ENCODE measurements around the gene ZNF792. TPM values are rescaled to one million over a fixed set of nuclear protein-coding genes. Genes with fewer than 3 reads are reported as not detected.
"Not testable (repeated sequence)": the region's sequence is repeated elsewhere in the genome, so short reads cannot be mapped to it uniquely, and the experiment has no call there.

ZNF792 gene
- total and polyA plus RNA-seq, 7 experiments from 2014 or later = 11.0 to 33.9 (median 18.3) TPM

DNA sequence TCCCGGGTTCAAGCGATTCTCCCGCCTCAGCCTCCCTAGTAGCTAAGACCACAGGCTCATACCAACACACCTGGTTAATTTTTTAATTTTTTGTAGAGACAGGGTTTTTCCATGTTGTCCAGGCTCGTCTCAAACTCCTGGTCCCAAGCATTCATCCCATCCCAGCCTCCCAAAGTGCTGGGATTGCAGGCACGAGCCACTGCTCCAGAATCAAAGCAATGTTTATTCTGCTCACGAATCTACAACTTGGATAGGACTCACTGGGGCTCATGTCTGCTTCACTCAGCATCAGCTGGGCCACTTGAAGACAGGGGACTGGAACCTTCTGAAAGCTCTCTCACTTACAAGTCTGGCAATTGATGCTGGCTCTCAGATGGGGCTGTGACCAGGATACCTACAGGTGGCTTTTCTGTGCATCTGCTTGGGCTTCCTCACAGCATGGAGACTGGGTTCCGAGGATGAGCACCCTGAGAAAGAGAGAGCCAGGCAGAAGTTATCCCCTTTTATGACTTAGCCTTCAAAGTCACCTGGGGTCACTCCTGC lies 8.2 kb upstream of the ZNF792 start:
- intact Hi-C loops (cut with micrococcal nuclease) = loop anchor here (2.0 to 5.0 kb wide), 5 partner anchors 31 to 240 kb away; partner anchors contain the start of gene ZNF181 (in 1 of the 2)
- peaks cover 8 to 9% of the 10 kb centered on the region in 2 donors for H3K4me1 ChIP-seq (ENCODE audit: control insufficient read depth in 2 of 2, insufficient read depth in 2 of 2, low read length in 2 of 2)
- no peak for DNase-seq
- peaks cover 0 to 10% (median 0%) of the 10 kb centered on the region in 5 donors for H3K27me3 Mint-ChIP-seq
- POLR2A ChIA-PET = interaction anchor here (0.7 to 13.6 kb wide), 11 partner anchors 9 to 169 kb away, joined by 3 to 134 read pairs (median 4); partner anchors contain the start of gene GRAMD1A
- peaks cover 0 to 16% (median 0%) of the 10 kb centered on the region in 3 experiments for H3K9me3 ChIP-seq (ENCODE audit: control insufficient read depth in 2 of 3, low read length in 3 of 3)
- ATAC-seq = no peak
- no peak overlapping the region for H3K4me3 Mint-ChIP-seq
- peaks cover 0 to 32% (median 11%) of the 10 kb centered on the region in 11 donors for H3K9me3 Mint-ChIP-seq
- H3K27ac ChIP-seq (ENCODE audit: low read depth, low read length) = no peak overlapping the region
- H3K4me3 ChIP-seq (ENCODE audit: low read length) = no peak overlapping the region
- peaks cover 6 to 34% (median 26%) of the 10 kb centered on the region in 7 donors for H3K4me1 Mint-ChIP-seq
- CTCF ChIA-PET = interaction anchor here (0.6 to 8.2 kb wide), 11 partner anchors 10 to 95 kb away, joined by 3 to 138 read pairs (median 4); partner anchors contain the start of gene GRAMD1A
- peak overlapping the region in 2 of 9 donors; percentile 16 to 86 for H3K27ac Mint-ChIP-seq
- no peaks in the 10 kb centered on the region for H3K27me3 ChIP-seq (ENCODE audit: control insufficient read depth in 2 of 2, insufficient read depth in 2 of 2, low read length in 2 of 2)
- peaks cover 0 to 8% (median 7%) of the 10 kb centered on the region in 5 donors for H3K36me3 Mint-ChIP-seq
- no peaks in the 10 kb centered on the region for H3K36me3 ChIP-seq (ENCODE audit: control insufficient read depth in 2 of 3, insufficient read depth in 3 of 3, low read length in 3 of 3)

DNA sequence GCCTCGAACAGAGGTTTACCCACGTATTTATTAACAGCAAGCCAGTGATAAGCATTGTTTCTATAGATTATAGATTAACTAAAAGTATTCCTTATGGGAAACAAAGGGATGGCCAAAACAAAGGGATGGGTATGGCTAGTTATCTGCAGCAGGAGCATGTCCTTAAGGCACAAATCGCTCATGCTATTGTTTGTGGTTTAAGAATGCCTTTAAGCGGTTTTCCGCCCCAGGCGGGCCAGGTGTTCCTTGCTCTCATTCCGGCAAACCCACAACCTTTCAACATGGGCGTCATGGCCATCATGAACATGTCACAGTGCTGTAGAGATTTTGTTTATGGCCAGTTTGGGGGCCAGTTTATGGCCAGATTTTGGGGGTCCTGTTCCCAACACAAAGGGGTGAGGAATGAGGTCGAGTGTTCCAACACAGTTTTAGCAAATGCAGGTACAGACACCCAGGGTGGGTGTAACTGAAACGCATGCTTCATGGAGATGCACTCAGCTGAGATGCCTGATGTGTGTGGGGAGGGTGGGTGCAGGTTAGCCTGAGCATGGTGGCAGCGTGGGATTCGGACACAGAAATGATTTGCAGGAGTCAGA lies 6.3 kb upstream of the ZNF792 start:
- peaks cover 6 to 29% (median 26%) of the 10 kb centered on the region in 7 donors for H3K4me1 Mint-ChIP-seq
- not testable (repeated sequence) for H3K27me3 ChIP-seq (ENCODE audit: control insufficient read depth in 2 of 2, insufficient read depth in 2 of 2, low read length in 2 of 2); ATAC-seq; H3K4me3 ChIP-seq (ENCODE audit: low read length); H3K4me1 ChIP-seq (ENCODE audit: control insufficient read depth in 2 of 2, insufficient read depth in 2 of 2, low read length in 2 of 2); H3K27me3 Mint-ChIP-seq; H3K4me3 Mint-ChIP-seq; H3K27ac Mint-ChIP-seq; H3K27ac ChIP-seq (ENCODE audit: low read depth, low read length); DNase-seq; H3K36me3 ChIP-seq (ENCODE audit: control insufficient read depth in 2 of 3, insufficient read depth in 3 of 3, low read length in 3 of 3)
- H3K9me3 Mint-ChIP-seq = peaks cover 0 to 36% (median 20%) of the 10 kb centered on the region in 11 donors
- POLR2A ChIA-PET = interaction anchor here (1.4 to 13.6 kb wide), 2 partner anchors 35 to 43 kb away, joined by 3 to 134 read pairs; no protein-coding TSS in a partner anchor
- CTCF ChIA-PET = interaction anchor here (4.5 to 8.2 kb wide), 2 partner anchors 31 to 41 kb away, joined by 29 to 138 read pairs; no protein-coding TSS in a partner anchor
- intact Hi-C loops (cut with micrococcal nuclease) = loop anchor here in 1 of 2 donors (5.0 kb wide), 2 partner anchors 118 to 238 kb away; partner anchors contain the start of gene ZNF181
- peaks cover 0 to 15% (median 0%) of the 10 kb centered on the region in 3 experiments for H3K9me3 ChIP-seq (ENCODE audit: control insufficient read depth in 2 of 3, low read length in 3 of 3)
- H3K36me3 Mint-ChIP-seq = peaks cover 0 to 11% (median 6%) of the 10 kb centered on the region in 5 donors

DNA sequence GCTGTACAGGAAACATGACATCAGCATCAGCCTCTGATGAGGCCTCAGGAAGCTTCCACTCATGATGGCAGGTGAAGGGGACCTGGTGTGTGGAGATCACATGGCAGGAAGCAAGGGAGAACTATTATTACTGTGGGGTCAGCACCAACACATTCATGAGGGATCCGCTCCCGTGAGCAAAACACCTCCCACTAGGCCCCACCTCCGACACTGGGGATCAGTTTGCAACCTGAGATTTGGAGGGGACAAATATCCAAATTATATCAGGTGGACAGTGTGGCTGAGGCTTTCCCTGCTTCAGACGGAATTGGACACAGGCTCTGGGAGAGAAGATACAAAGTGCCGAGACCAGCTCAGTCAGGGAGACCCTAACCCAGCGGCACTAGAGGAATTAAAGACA lies 5.7 kb upstream of the ZNF792 start:
- H3K36me3 ChIP-seq (ENCODE audit: control insufficient read depth in 2 of 3, insufficient read depth in 3 of 3, low read length in 3 of 3) = no peaks in the 10 kb centered on the region
- H3K4me3 ChIP-seq (ENCODE audit: low read length) = no peak overlapping the region
- Mint-ChIP-seq H3K4me1 (peaks cover 3 to 28% (median 20%) of the 10 kb centered on the region in 7 donors), H3K4me3 (no peak overlapping the region), H3K9me3 (peaks cover 0 to 39% (median 20%) of the 10 kb centered on the region in 11 donors), H3K36me3 (peaks cover 0 to 11% (median 6%) of the 10 kb centered on the region in 5 donors), H3K27me3 (peaks cover 0 to 8% (median 0%) of the 10 kb centered on the region in 5 donors), H3K27ac (no peak overlapping the region)
- ChIA-PET CTCF (interaction anchor here (8.2 kb wide), 1 partner anchor 42 kb away, joined by 138 read pairs; no protein-coding TSS in a partner anchor), POLR2A (interaction anchor here (1.4 to 13.6 kb wide), 2 partner anchors 36 to 44 kb away, joined by 3 to 134 read pairs; no protein-coding TSS in a partner anchor)
- no peak overlapping the region for H3K27ac ChIP-seq (ENCODE audit: low read depth, low read length)
- ATAC-seq (no peak), DNase-seq (no peak)
- no peaks in the 10 kb centered on the region for H3K27me3 ChIP-seq (ENCODE audit: control insufficient read depth in 2 of 2, insufficient read depth in 2 of 2, low read length in 2 of 2)
- peaks cover 0 to 15% (median 0%) of the 10 kb centered on the region in 3 experiments for H3K9me3 ChIP-seq (ENCODE audit: control insufficient read depth in 2 of 3, low read length in 3 of 3)
- intact Hi-C loops (cut with micrococcal nuclease) = loop anchor here in 1 of 2 donors (5.0 kb wide), 2 partner anchors 117 to 237 kb away; partner anchors contain the start of gene ZNF181
- peaks cover 8 to 9% of the 10 kb centered on the region in 2 donors for H3K4me1 ChIP-seq (ENCODE audit: control insufficient read depth in 2 of 2, insufficient read depth in 2 of 2, low read length in 2 of 2)

DNA sequence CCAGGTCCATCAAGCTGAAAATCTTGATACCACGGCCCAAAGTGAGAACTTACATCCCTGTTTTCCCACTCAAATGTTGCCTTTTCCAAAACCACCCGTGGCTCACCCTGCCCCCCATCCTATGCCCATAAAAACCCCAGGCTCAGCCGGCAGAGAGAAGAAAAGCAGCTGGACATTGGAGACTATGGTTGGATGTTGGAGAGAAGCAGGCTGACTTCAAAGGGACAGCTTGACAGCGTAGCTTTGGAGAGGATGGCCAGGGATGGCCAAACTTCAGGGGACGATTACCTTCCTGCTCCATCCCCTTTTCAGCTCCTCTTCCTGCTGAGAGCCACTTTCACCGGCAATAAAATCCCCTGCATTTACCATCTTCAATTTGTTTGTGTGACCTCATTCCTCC lies 3.5 kb upstream of the ZNF792 start:
- peaks cover 0 to 3% (median 0%) of the 10 kb centered on the region in 5 donors for H3K27me3 Mint-ChIP-seq
- CTCF ChIA-PET = interaction anchor here (0.6 to 8.2 kb wide), 2 partner anchors 17 to 44 kb away, joined by 5 to 138 read pairs; no protein-coding TSS in a partner anchor
- H3K36me3 Mint-ChIP-seq = peaks cover 8 to 19% (median 12%) of the 10 kb centered on the region in 5 donors
- Histone ChIP-seq H3K4me1 (ENCODE audit: control insufficient read depth in 2 of 2, insufficient read depth in 2 of 2, low read length in 2 of 2) (peaks cover 5% of the 10 kb centered on the region in 2 donors), H3K4me3 (ENCODE audit: low read length) (no peak overlapping the region), H3K9me3 (ENCODE audit: control insufficient read depth in 2 of 3, low read length in 3 of 3) (peaks cover 0 to 15% (median under 1%) of the 10 kb centered on the region in 3 experiments), H3K36me3 (ENCODE audit: control insufficient read depth in 2 of 3, insufficient read depth in 3 of 3, low read length in 3 of 3) (peaks cover 0 to 12% (median 0%) of the 10 kb centered on the region in 3 experiments), H3K27ac (ENCODE audit: low read depth, low read length) (no peak overlapping the region), H3K27me3 (ENCODE audit: control insufficient read depth in 2 of 2, insufficient read depth in 2 of 2, low read length in 2 of 2) (no peaks in the 10 kb centered on the region)
- POLR2A ChIA-PET = interaction anchor here (0.6 to 13.6 kb wide), 7 partner anchors 20 to 46 kb away, joined by 3 to 134 read pairs (median 3); partner anchors contain the start of gene GRAMD1A
- peaks cover 8 to 17% (median 10%) of the 10 kb centered on the region in 7 donors for H3K4me1 Mint-ChIP-seq
- ATAC-seq (no peak), DNase-seq (no peak)
- intact Hi-C loops (cut with micrococcal nuclease) = no loop called here
- no peak overlapping the region for H3K27ac Mint-ChIP-seq
- peaks cover 0 to 47% (median 27%) of the 10 kb centered on the region in 11 donors for H3K9me3 Mint-ChIP-seq
- H3K4me3 Mint-ChIP-seq = peak overlapping the region in 1 of 10 donors; percentile 32

DNA sequence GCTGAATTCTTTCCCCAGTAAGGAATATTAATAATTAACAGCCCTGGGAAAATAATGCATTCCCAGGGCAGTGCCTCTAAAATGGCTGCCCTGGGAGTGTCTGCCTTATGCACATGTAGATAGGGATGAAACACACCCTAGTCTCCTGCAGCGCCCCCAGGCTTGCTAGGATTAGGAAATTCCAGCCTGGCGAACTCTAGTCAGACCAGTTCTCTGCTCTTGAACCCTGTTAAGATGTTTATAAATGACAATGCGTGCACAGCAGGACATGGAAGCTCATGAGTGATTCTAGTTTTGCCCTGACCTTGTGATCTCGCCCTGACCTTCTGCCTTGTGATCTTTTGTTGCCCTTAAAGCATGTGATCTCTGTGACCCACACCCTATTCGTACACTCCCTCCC lies 1.5 kb upstream of the ZNF792 start:
- intact Hi-C loops (cut with micrococcal nuclease); DNase-seq; H3K27me3 Mint-ChIP-seq; H3K27me3 ChIP-seq (ENCODE audit: control insufficient read depth in 2 of 2, insufficient read depth in 2 of 2, low read length in 2 of 2); H3K27ac ChIP-seq (ENCODE audit: low read depth, low read length); ATAC-seq; H3K4me3 ChIP-seq (ENCODE audit: low read length); CTCF ChIA-PET: not testable (repeated sequence)
- H3K36me3 ChIP-seq (ENCODE audit: control insufficient read depth in 2 of 3, insufficient read depth in 3 of 3, low read length in 3 of 3) = peaks cover 4 to 26% (median 4%) of the 10 kb centered on the region in 3 experiments
- Mint-ChIP-seq H3K4me3 (peak overlapping the region; percentile 8 to 92 (median 53)), H3K36me3 (peaks cover 24 to 39% (median 32%) of the 10 kb centered on the region in 5 donors), H3K4me1 (peaks cover 19 to 32% (median 23%) of the 10 kb centered on the region in 7 donors), H3K9me3 (peaks cover 8 to 68% (median 46%) of the 10 kb centered on the region in 11 donors), H3K27ac (peak overlapping the region in 5 of 9 donors; percentile 43 to 82 (median 65))
- peaks cover 14 to 17% of the 10 kb centered on the region in 2 donors for H3K4me1 ChIP-seq (ENCODE audit: control insufficient read depth in 2 of 2, insufficient read depth in 2 of 2, low read length in 2 of 2)
- peaks cover 13 to 36% (median 21%) of the 10 kb centered on the region in 3 experiments for H3K9me3 ChIP-seq (ENCODE audit: control insufficient read depth in 2 of 3, low read length in 3 of 3)
- POLR2A ChIA-PET = interaction anchor here (1.2 to 5.5 kb wide), 2 partner anchors 49 to 441 kb away, joined by 3 to 35 read pairs; no protein-coding TSS in a partner anchor

DNA sequence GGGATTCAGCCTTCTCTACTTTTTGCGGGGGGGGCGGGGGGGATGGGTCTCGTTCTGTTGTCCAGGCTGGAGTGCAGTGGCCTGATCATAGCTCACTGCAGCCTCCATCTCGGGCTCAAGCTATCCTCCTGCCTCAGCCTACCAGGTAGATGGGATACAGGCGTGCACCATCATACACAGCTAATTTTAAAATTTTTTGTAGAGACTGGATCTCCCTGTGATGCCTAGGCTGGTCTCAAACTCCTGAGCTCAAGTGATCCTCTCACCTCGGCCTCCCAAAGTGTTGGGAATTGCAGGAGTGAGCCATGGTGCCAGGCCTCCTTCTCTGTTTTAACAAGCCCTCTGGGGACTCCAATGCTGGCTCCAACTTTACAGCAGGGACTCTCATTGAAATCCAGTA lies 569 bp upstream of the ZNF792 start:
- H3K4me1 Mint-ChIP-seq = peaks cover 21 to 42% (median 26%) of the 10 kb centered on the region in 7 donors
- Histone ChIP-seq H3K9me3 (ENCODE audit: control insufficient read depth in 2 of 3, low read length in 3 of 3) (peaks cover 18 to 45% (median 30%) of the 10 kb centered on the region in 3 experiments), H3K36me3 (ENCODE audit: control insufficient read depth in 2 of 3, insufficient read depth in 3 of 3, low read length in 3 of 3) (peaks cover 13 to 35% (median 13%) of the 10 kb centered on the region in 3 experiments), H3K4me1 (ENCODE audit: control insufficient read depth in 2 of 2, insufficient read depth in 2 of 2, low read length in 2 of 2) (peaks cover 14 to 17% of the 10 kb centered on the region in 2 donors), H3K27ac (ENCODE audit: low read depth, low read length) (peak overlapping the region; percentile 80), H3K27me3 (ENCODE audit: control insufficient read depth in 2 of 2, insufficient read depth in 2 of 2, low read length in 2 of 2) (no peaks in the 10 kb centered on the region), H3K4me3 (ENCODE audit: low read length) (no peak overlapping the region)
- ATAC-seq (no peak), DNase-seq (no peak)
- ChIA-PET CTCF (no interaction called here), POLR2A (interaction anchor here (1.1 to 5.5 kb wide), 3 partner anchors 50 to 287 kb away, joined by 3 to 35 read pairs (median 4); partner anchors contain the start of gene ZNF302)
- H3K36me3 Mint-ChIP-seq = peaks cover 33 to 48% (median 41%) of the 10 kb centered on the region in 5 donors
- peaks cover 0 to 3% (median 0%) of the 10 kb centered on the region in 5 donors for H3K27me3 Mint-ChIP-seq
- peak overlapping the region in 6 of 9 donors; percentile 8 to 79 (median 62) for H3K27ac Mint-ChIP-seq
- H3K4me3 Mint-ChIP-seq = peak overlapping the region; percentile 65 to 98 (median 78)
- H3K9me3 Mint-ChIP-seq = peaks cover 8 to 77% (median 55%) of the 10 kb centered on the region in 11 donors
- intact Hi-C loops (cut with micrococcal nuclease) = loop anchor here (5.0 kb wide), 2 partner anchors 37 to 287 kb away; partner anchors contain the start of genes SCGB2B2 (in 1 of the 2), ZNF30 (in 1 of the 2) and ZNF302 (in 1 of the 2)

Measured in naive thymus-derived CD4-positive, alpha-beta T cell (primary cell).